ENCODE measurements around the gene POLR2J2. TPM values are rescaled to one million over a fixed set of nuclear protein-coding genes. Genes with fewer than 3 reads are reported as not detected.
"Not testable (repeated sequence)": the region's sequence is repeated elsewhere in the genome, so short reads cannot be mapped to it uniquely, and the experiment has no call there.

The POLR2J2 gene
- total and polyA plus RNA-seq, 4 donors: 1.3 to 9.9 (median 6.6) TPM

- ATAC-seq (ENCODE audit: insufficient read depth, low FRiP score); H3K27ac ChIP-seq (ENCODE audit: low read depth in 1 of 2, low read length in 1 of 2); DNase-seq; H3K9ac ChIP-seq (ENCODE audit: insufficient read depth in 1 of 2, low read length in 2 of 2); H3K36me3 ChIP-seq (ENCODE audit: control insufficient read depth in 4 of 4, insufficient read depth in 4 of 4, low read length in 4 of 4); H3K27me3 ChIP-seq (ENCODE audit: control insufficient read depth in 3 of 3, insufficient read depth in 3 of 3, low read length in 2 of 3); H3K9me3 ChIP-seq (ENCODE audit: control insufficient read depth in 4 of 4, insufficient read depth in 3 of 4, low read length in 3 of 4); H3K4me3 ChIP-seq; H3K4me1 ChIP-seq (ENCODE audit: control insufficient read depth in 5 of 5, insufficient read depth in 5 of 5, low read length in 5 of 5): not testable (repeated sequence)
- WGBS, 2 donors: 62 to 86% methylated on average over 4 to 5 of the region's 5 CpGs
Measured at GRCh38 chr7:102697642-102698512, 26.4 kb upstream of the POLR2J2 start.

GRCh38 chr7:102696009-102696408 is 24.5 kb upstream of the POLR2J2 start:
- WGBS, 2 donors: 46 to 52% methylated on average over 1 of the region's 2 CpGs
- H3K9me3 ChIP-seq (ENCODE audit: control insufficient read depth in 4 of 4, insufficient read depth in 3 of 4, low read length in 3 of 4); ATAC-seq (ENCODE audit: insufficient read depth, low FRiP score); H3K4me3 ChIP-seq; H3K36me3 ChIP-seq (ENCODE audit: control insufficient read depth in 4 of 4, insufficient read depth in 4 of 4, low read length in 4 of 4); H3K4me1 ChIP-seq (ENCODE audit: control insufficient read depth in 5 of 5, insufficient read depth in 5 of 5, low read length in 5 of 5); DNase-seq; H3K9ac ChIP-seq (ENCODE audit: insufficient read depth in 1 of 2, low read length in 2 of 2); H3K27me3 ChIP-seq (ENCODE audit: control insufficient read depth in 3 of 3, insufficient read depth in 3 of 3, low read length in 2 of 3); H3K27ac ChIP-seq (ENCODE audit: low read depth in 1 of 2, low read length in 1 of 2): not testable (repeated sequence)

- H3K27me3 ChIP-seq (ENCODE audit: control insufficient read depth in 3 of 3, insufficient read depth in 3 of 3, low read length in 2 of 3); DNase-seq; ATAC-seq (ENCODE audit: insufficient read depth, low FRiP score); H3K4me3 ChIP-seq; H3K27ac ChIP-seq (ENCODE audit: low read depth in 1 of 2, low read length in 1 of 2); H3K36me3 ChIP-seq (ENCODE audit: control insufficient read depth in 4 of 4, insufficient read depth in 4 of 4, low read length in 4 of 4); H3K4me1 ChIP-seq (ENCODE audit: control insufficient read depth in 5 of 5, insufficient read depth in 5 of 5, low read length in 5 of 5); H3K9me3 ChIP-seq (ENCODE audit: control insufficient read depth in 4 of 4, insufficient read depth in 3 of 4, low read length in 3 of 4); H3K9ac ChIP-seq (ENCODE audit: insufficient read depth in 1 of 2, low read length in 2 of 2): not testable (repeated sequence)
- 73 to 74% methylated on average over 1 of the region's 3 CpGs for WGBS, 2 donors
Measured at GRCh38 chr7:102695033-102695552, 23.6 kb upstream of the POLR2J2 start.

GRCh38 chr7:102694008-102694407 is 22.5 kb upstream of the POLR2J2 start:
- not testable (repeated sequence) for H3K9ac ChIP-seq (ENCODE audit: insufficient read depth in 1 of 2, low read length in 2 of 2); ATAC-seq (ENCODE audit: insufficient read depth, low FRiP score); H3K36me3 ChIP-seq (ENCODE audit: control insufficient read depth in 4 of 4, insufficient read depth in 4 of 4, low read length in 4 of 4); H3K9me3 ChIP-seq (ENCODE audit: control insufficient read depth in 4 of 4, insufficient read depth in 3 of 4, low read length in 3 of 4); H3K27ac ChIP-seq (ENCODE audit: low read depth in 1 of 2, low read length in 1 of 2); H3K27me3 ChIP-seq (ENCODE audit: control insufficient read depth in 3 of 3, insufficient read depth in 3 of 3, low read length in 2 of 3); H3K4me3 ChIP-seq; H3K4me1 ChIP-seq (ENCODE audit: control insufficient read depth in 5 of 5, insufficient read depth in 5 of 5, low read length in 5 of 5); DNase-seq
- WGBS, 2 donors: 68 to 76% methylated on average over 2 of the region's 2 CpGs

- ATAC-seq (ENCODE audit: insufficient read depth, low FRiP score); H3K9ac ChIP-seq (ENCODE audit: insufficient read depth in 1 of 2, low read length in 2 of 2); H3K4me1 ChIP-seq (ENCODE audit: control insufficient read depth in 5 of 5, insufficient read depth in 5 of 5, low read length in 5 of 5); H3K9me3 ChIP-seq (ENCODE audit: control insufficient read depth in 4 of 4, insufficient read depth in 3 of 4, low read length in 3 of 4); H3K4me3 ChIP-seq; DNase-seq; H3K36me3 ChIP-seq (ENCODE audit: control insufficient read depth in 4 of 4, insufficient read depth in 4 of 4, low read length in 4 of 4); H3K27ac ChIP-seq (ENCODE audit: low read depth in 1 of 2, low read length in 1 of 2); H3K27me3 ChIP-seq (ENCODE audit: control insufficient read depth in 3 of 3, insufficient read depth in 3 of 3, low read length in 2 of 3): not testable (repeated sequence)
- 94 to 99% methylated on average over 4 of the region's 6 CpGs for WGBS, 2 donors
Measured at GRCh38 chr7:102690602-102691001, 19.1 kb upstream of the POLR2J2 start.

- H3K4me3 ChIP-seq; DNase-seq; H3K4me1 ChIP-seq (ENCODE audit: control insufficient read depth in 5 of 5, insufficient read depth in 5 of 5, low read length in 5 of 5); H3K9ac ChIP-seq (ENCODE audit: insufficient read depth in 1 of 2, low read length in 2 of 2); H3K9me3 ChIP-seq (ENCODE audit: control insufficient read depth in 4 of 4, insufficient read depth in 3 of 4, low read length in 3 of 4); H3K36me3 ChIP-seq (ENCODE audit: control insufficient read depth in 4 of 4, insufficient read depth in 4 of 4, low read length in 4 of 4); H3K27ac ChIP-seq (ENCODE audit: low read depth in 1 of 2, low read length in 1 of 2); H3K27me3 ChIP-seq (ENCODE audit: control insufficient read depth in 3 of 3, insufficient read depth in 3 of 3, low read length in 2 of 3): not testable (repeated sequence)
- WGBS, 2 donors: 8 to 51% methylated on average over 6 to 17 of the region's 74 CpGs
- peak; percentile 43 for ATAC-seq (ENCODE audit: insufficient read depth, low FRiP score)
Measured at GRCh38 chr7:102689436-102690282, 18.2 kb upstream of the POLR2J2 start.

GRCh38 chr7:102688299-102689036 is 17.0 kb upstream of the POLR2J2 start:
- H3K4me1 ChIP-seq (ENCODE audit: control insufficient read depth in 5 of 5, insufficient read depth in 5 of 5, low read length in 5 of 5); DNase-seq; H3K36me3 ChIP-seq (ENCODE audit: control insufficient read depth in 4 of 4, insufficient read depth in 4 of 4, low read length in 4 of 4); H3K9me3 ChIP-seq (ENCODE audit: control insufficient read depth in 4 of 4, insufficient read depth in 3 of 4, low read length in 3 of 4); H3K9ac ChIP-seq (ENCODE audit: insufficient read depth in 1 of 2, low read length in 2 of 2); H3K4me3 ChIP-seq; H3K27ac ChIP-seq (ENCODE audit: low read depth in 1 of 2, low read length in 1 of 2); H3K27me3 ChIP-seq (ENCODE audit: control insufficient read depth in 3 of 3, insufficient read depth in 3 of 3, low read length in 2 of 3): not testable (repeated sequence)
- WGBS, 2 donors: no CpG with 5 or more reads among the region's 37 CpGs
- peak; percentile 92 for ATAC-seq (ENCODE audit: insufficient read depth, low FRiP score)
